H54 (cell line): ENCODE results near the gene SCAMP5.

Experiments
- DNase-seq: peaks from one replicate; pipeline ENCODE4 v3.0.0; 2011; ENCODE audit warnings: low spot score, mixed read lengths; ENCODE audit not compliant: insufficient read length
- FAIRE-seq: peaks from 3 replicates; lab custom pipeline; 2011; peaks lifted over from hg19 to GRCh38; lab: Jason Lieb, UNC
- POLR2A ChIP-seq: IDR thresholded peaks from 2 replicates; pipeline ENCODE4 v1.6.1; 2011; ENCODE audit warnings: low read depth, mild to moderate bottlenecking, low read length

Gene SCAMP5

DNA sequence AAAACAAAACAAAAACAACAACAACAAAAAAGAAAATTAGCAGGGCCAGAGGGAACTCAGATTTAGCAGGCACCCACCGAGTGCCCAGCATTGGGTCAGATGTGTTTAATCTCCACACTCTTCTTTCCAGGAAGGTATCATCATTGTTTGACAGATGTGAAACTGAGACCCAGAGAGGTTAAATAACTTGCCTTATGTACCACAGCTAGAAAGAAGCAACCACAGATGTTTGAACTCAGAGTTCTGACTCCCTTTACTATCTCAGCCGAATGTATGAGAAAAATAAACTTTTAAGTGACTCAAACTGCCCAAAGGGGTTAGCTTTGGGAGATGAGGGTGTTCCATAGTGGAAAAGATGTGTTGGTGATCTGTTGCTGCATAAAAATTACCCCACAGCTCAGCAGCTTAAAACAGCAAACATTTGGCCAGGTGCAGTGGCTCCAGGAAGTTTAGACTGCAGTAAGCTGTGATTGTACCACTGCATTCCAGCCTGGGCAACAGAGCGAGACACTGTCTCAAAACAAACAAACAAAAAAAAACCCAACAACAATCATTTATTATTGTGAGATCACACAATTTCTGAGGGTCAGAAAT, 34.3 kb upstream of the SCAMP5 start:
- FAIRE-seq, result no peak
- no peak for DNase-seq
- TF ChIP-seq POLR2A, result no peak

- FAIRE-seq (no peak), DNase-seq (no peak)
- TF ChIP-seq POLR2A, result no peak
Measured at GRCh38 chr15:74961616-74962015, 33.7 kb upstream of the SCAMP5 start.

GRCh38 chr15:74962219-74962618, 33.1 kb upstream of the SCAMP5 start:
- TF ChIP-seq POLR2A, result no peak
- no peak for FAIRE-seq
- DNase-seq, result no peak

GRCh38 chr15:74962671-74963070, 32.7 kb upstream of the SCAMP5 start:
- TF ChIP-seq POLR2A, result no peak
- FAIRE-seq, result no peak
- DNase-seq, result no peak

GRCh38 chr15:74963213-74963612, 32.1 kb upstream of the SCAMP5 start:
- TF ChIP-seq POLR2A, result no peak
- FAIRE-seq, result no peak
- DNase-seq, result no peak

DNA sequence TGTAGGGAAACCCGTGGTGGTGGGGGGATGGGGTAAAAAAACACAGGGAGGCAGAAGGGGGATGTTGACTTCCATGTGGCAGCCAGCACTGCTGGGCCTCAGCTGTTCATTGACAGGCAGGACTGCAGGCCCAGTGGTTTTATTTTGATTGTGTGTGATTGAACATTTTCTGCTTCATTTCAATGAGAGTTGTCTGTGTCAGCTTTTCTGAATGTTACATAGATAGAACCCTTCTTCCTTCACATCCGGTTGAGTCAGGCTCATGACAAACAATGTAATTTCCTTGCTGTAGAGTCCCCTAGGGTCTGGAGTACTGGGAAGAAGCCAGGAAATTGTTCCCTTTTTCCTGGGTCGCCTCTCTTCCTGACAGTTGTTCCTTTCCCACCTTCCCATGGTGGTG, 30.6 kb upstream of the SCAMP5 start:
- FAIRE-seq, result no peak
- no peak for DNase-seq
- TF ChIP-seq POLR2A, result no peak

- no peak for TF ChIP-seq POLR2A
- FAIRE-seq, result no peak
Measured at GRCh38 chr15:74967670-74968069, 27.7 kb upstream of the SCAMP5 start.

DNA sequence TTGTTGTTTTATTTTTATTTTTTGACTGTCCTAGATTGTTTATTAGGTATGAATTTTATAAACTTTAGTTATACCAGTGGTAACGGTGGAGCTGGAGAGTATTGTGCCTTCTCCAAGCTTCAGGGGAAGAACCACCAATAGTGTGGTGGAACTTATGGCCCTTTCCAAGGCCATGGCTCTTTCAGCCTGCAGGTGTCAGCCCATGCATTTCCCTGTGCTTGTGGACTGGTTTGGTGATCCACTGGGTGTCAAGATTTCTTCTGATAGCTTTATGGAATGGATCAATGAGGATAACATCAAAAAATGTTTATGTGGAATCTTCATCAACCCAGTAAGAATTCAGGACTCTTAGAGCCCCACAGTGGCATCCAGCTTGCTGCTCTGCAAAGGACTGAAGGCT, 19.2 kb upstream of the SCAMP5 start:
- DNase-seq, result no peak
- FAIRE-seq, result no peak
- TF ChIP-seq POLR2A, result no peak

More at GRCh38 chr15:74967670-74968069, 27.7 kb upstream of the SCAMP5 start:
- no peak for DNase-seq

DNA sequence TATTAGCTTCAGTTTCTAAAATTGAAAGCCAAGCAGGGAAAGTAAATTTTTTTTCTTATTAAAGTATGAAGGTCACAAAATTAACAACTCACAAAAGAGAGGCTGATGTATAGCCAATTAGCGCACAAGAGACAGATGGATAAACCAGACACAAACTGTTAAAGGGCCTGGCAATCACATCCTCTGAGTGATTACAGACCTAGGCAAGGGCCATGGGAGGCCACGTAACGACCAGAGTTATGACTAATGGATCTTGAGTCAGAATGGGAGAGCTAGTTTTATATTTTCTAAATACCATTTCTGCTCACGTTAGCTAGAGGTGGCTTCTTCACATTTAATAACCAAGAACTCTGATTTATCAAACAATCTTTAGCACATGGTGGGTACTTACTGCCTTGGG, 17.8 kb upstream of the SCAMP5 start:
- no peak for FAIRE-seq
- no peak for DNase-seq
- no peak for TF ChIP-seq POLR2A

DNA sequence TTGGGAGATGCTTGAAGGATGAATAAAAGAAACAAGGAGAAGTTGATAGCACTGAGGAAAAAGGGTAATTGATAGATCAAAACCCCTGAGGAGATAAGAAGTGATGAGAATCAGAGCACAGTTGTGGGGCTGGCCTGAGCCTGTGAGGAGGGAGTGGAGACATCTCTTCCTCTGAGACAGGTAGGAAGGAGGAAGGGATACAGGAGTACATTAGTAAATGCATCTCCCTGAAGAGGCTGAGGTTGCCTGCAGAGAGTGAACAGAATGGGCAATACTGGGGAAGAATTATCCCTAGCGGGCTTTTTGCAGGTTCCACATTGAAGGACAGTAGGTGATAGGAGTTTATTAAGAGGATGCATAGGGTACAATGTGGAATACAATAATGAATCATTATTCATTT, 17.3 kb upstream of the SCAMP5 start:
- FAIRE-seq (no peak), DNase-seq (no peak)
- no peak for TF ChIP-seq POLR2A

DNA sequence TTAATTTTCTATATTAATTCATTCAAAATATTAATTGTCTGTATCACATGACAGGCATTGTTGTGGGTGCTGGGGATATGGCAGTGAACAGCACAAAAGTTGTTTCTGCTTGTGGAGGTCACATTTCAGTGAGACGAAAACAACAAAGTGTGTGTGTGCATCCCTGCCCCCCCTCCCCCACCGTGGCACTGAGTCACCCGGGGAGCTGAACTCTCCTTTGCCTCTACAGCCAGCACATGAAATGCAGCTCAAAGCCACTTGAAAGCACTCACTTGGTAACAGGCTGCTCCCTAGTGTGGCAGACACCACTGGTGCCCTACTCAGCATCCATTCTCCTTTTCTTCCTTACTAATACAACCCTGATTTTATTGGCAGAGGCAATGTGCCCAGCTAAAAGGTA, 16.9 kb upstream of the SCAMP5 start:
- FAIRE-seq (no peak), DNase-seq (no peak)
- no peak for TF ChIP-seq POLR2A

- DNase-seq, result no peak
- no peak for FAIRE-seq
- no peak for TF ChIP-seq POLR2A
Measured at GRCh38 chr15:74982183-74982582, 13.2 kb upstream of the SCAMP5 start.

DNA sequence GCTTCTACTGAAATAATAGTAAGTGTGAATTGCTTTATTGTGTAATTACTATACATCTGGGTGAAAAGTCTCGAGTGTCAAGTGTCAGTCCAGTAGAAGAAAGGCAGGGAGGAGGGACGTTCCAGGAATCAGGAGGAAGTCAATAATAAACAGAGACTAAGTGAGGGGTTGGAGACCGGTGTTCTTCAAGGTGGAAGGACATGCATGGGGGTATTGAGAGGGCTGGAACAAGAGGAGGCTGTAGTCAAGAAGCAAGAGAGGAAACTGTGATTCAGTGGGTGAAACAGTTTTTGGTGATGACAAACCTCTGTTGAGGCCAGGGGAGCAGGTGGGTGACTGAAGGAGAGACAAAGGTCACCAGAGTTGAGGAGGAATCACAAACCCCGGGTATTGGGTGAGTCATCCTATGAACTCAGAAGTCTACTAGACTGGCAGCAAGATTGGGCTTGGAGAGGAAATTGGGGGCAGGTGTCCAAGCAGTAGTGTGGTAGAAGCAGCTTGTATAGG, 11.6 kb upstream of the SCAMP5 start:
- no peak for DNase-seq
- TF ChIP-seq POLR2A, result no peak
- no peak for FAIRE-seq

DNA sequence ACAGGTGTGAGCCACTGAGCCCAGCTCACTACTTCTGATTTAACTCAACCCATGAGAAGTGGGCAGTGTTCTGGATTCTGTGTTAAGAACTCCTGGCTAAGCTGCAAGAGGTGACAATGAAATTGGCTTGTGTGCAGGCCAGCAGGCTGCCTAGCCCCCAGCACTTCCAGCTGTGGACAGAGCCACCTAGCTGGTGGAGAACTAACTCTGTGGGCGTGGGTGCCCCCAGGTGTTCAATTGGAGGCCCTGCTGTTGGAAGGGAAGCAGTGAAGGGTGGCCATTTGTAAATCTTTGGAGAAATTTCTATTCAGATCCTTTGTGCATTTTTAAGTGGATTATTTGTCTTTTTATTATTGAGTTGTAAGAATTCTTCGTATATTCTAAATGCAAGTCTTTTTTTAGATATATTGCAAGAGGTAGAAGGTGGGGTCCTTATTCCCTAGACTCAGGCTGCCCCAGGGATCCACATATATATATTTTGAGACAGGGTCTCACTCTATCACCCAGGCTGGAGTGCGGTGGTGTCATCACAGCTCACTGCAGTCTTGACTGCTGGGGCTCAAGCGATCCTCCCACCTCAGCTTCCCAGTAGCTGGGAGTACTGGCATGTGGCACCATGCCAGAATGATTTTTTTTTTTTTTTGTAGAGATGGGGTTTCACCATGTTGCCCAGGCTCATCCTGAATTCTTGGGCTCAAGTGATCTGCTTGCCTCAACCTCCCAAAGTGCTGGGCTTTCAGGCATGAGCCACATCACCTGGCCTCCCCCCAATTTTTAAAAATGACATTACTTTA, 7.2 kb upstream of the SCAMP5 start:
- no peak for TF ChIP-seq POLR2A
- no peak for FAIRE-seq
- no peak for DNase-seq

DNA sequence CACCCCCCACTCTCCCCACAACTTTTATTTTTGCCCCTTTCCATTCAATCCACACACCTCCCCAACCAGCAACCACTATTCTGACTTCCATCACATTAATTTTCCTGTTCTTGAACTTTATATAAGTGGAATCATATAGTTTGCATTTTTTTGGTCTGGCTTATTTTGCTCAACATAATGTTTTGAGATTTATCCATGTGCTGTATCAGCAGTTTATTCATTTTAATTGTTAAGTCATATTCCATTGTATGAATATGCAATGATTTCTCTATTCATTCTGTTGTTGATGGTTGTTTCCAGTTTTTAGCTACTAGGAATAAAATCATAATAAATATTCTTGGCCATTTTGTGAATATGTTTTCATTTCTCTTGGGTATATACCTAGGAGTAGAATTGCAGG, 5.8 kb upstream of the SCAMP5 start:
- FAIRE-seq (no peak), DNase-seq (no peak)
- TF ChIP-seq POLR2A, result no peak
